SU-DHL-6 (cell line): ENCODE measurements around the gene RBMS3.
"Not testable (repeated sequence)": the region's sequence is repeated elsewhere in the genome, so short reads cannot be mapped to it uniquely, and the experiment has no call there.

Experiments used
- H2AFZ ChIP-seq: fragments of 200-600 bp; sonication (generic); 2 replicates; pipeline ENCODE4 v1.6.1; 2014; ENCODE audit warnings: low read depth, mild to moderate bottlenecking, moderate library complexity, mixed read lengths, antibody characterized with exemption, low read length; ENCODE audit not compliant: severe bottlenecking
- H3F3A ChIP-seq: fragments of 200-600 bp; shearing (Covaris generic); 2 replicates; pipeline ENCODE4 v1.6.0; 2016; ENCODE audit warnings: antibody characterized with exemption, mild to moderate bottlenecking; ENCODE audit not compliant: insufficient read depth
- H3K27ac ChIP-seq: fragments of 200-600 bp; sonication (generic); 2 replicates; pipeline ENCODE4 v1.5.1; 2016; ENCODE audit warnings: low read depth, mild to moderate bottlenecking, low read length, moderate library complexity, mixed read lengths
- H3K27me3 ChIP-seq: fragments of 200-600 bp; sonication (generic), shearing (Covaris generic); 2 replicates; pipeline ENCODE4 v1.6.0; 2014; ENCODE audit warnings: mild to moderate bottlenecking, low read length
- H3K36me3 ChIP-seq: fragments of 200-600 bp; sonication (generic); 2 replicates; pipeline ENCODE4 v1.6.1; 2014; ENCODE audit warnings: mild to moderate bottlenecking, low read length, mixed read lengths
- H3K4me2 ChIP-seq: fragments of 300-600, 200-600 bp; shearing (Covaris generic), sonication (generic); 2 replicates; pipeline ENCODE4 v1.6.0; 2014; ENCODE audit warnings: low read length, low read depth, mild to moderate bottlenecking; ENCODE audit not compliant: poor library complexity, severe bottlenecking
- H3K4me3 ChIP-seq: fragments of 200-600 bp; sonication (generic); 2 replicates; pipeline ENCODE4 v1.5.1; 2014; ENCODE audit warnings: antibody characterized with exemption, low read length, mild to moderate bottlenecking, mixed read lengths; ENCODE audit not compliant: insufficient read depth, poor library complexity, severe bottlenecking
- H3K79me2 ChIP-seq: fragments of 200-600 bp; sonication (generic); 2 replicates; pipeline ENCODE4 v1.6.1; 2014; ENCODE audit warnings: mild to moderate bottlenecking, low read length, moderate library complexity; ENCODE audit not compliant: insufficient read depth
- H3K9ac ChIP-seq: fragments of 200-600 bp; sonication (generic); 2 replicates; pipeline ENCODE4 v1.7.0; 2014; ENCODE audit warnings: mild to moderate bottlenecking, low read length
- H3K9me2 ChIP-seq: fragments of 200-600 bp; sonication (generic); replicated peaks from 2 replicates; pipeline ENCODE4 v1.6.1; 2014; ENCODE audit warnings: low read length; ENCODE audit not compliant: insufficient read depth
- H3K9me3 ChIP-seq: fragments of 200-600 bp; sonication (generic); 2 replicates; pipeline ENCODE4 v1.6.1; 2014; ENCODE audit warnings: low read length, mixed read lengths; ENCODE audit not compliant: insufficient read depth
- H4K20me1 ChIP-seq: fragments of 200-600 bp; sonication (generic); 2 replicates; pipeline ENCODE4 v1.6.1; 2014; ENCODE audit warnings: low read depth, mild to moderate bottlenecking, antibody characterized with exemption, low read length, moderate library complexity, mixed read lengths
- CTCF ChIP-seq: fragments of 200-600 bp; sonication (generic); IDR thresholded peaks from one replicate; pipeline ENCODE4 v1.5.1; 2017; ENCODE audit warnings: antibody characterized with exemption, mild to moderate bottlenecking, low read length, moderate library complexity; ENCODE audit not compliant: insufficient read depth, poor library complexity, severe bottlenecking
- EZH2phosphoT487 ChIP-seq: fragments of 200-600 bp; sonication (generic), shearing (Covaris generic); conservative IDR thresholded peaks from 2 replicates; pipeline ENCODE4 v1.6.1; 2018; ENCODE audit warnings: mild to moderate bottlenecking, antibody characterized with exemption, low read length, moderate library complexity, mixed read lengths

Gene RBMS3

GRCh38 chr3:29322586-29322985, 41.7 kb downstream of the RBMS3 start:
- Histone ChIP-seq H3F3A (no peaks in the 10 kb centered on the region), H2AFZ (no peak overlapping the region), H3K79me2 (no peaks in the 10 kb centered on the region)

GRCh38 chr3:29324180-29324651, 43.3 kb downstream of the RBMS3 start:
- Histone ChIP-seq H3K79me2 (no peaks in the 10 kb centered on the region), H3K9me2 (no peaks in the 10 kb centered on the region), H3K4me3 (no peak overlapping the region), H3K4me2 (no peak overlapping the region), H3K27ac (no peak overlapping the region), H3K27me3 (no peaks in the 10 kb centered on the region), H3F3A (no peaks in the 10 kb centered on the region), H3K9me3 (no peaks in the 10 kb centered on the region), H3K36me3 (no peaks in the 10 kb centered on the region), H2AFZ (no peak overlapping the region), H4K20me1 (no peaks in the 10 kb centered on the region), H3K9ac (no peak overlapping the region)
- no peak for TF ChIP-seq CTCF
- no peak for TF ChIP-seq EZH2phosphoT487

More at GRCh38 chr3:29322586-29322985, 41.7 kb downstream of the RBMS3 start:
- H3K4me3 ChIP-seq, result no peak overlapping the region
- H3K27me3 ChIP-seq, result no peaks in the 10 kb centered on the region
- H3K9me3 ChIP-seq, result no peaks in the 10 kb centered on the region
- H3K4me2 ChIP-seq, result no peak overlapping the region
- no peaks in the 10 kb centered on the region for H3K9me2 ChIP-seq
- TF ChIP-seq EZH2phosphoT487, result no peak
- TF ChIP-seq CTCF, result no peak
- no peaks in the 10 kb centered on the region for H3K36me3 ChIP-seq
- H3K27ac ChIP-seq, result no peak overlapping the region
- no peak overlapping the region for H3K9ac ChIP-seq
- H4K20me1 ChIP-seq, result no peaks in the 10 kb centered on the region

- not testable (repeated sequence) for H3K4me2 ChIP-seq, H3K9ac ChIP-seq, H3K27ac ChIP-seq, H3K27me3 ChIP-seq, H4K20me1 ChIP-seq, H3K9me2 ChIP-seq, H3K79me2 ChIP-seq, H2AFZ ChIP-seq, H3F3A ChIP-seq, H3K9me3 ChIP-seq, H3K36me3 ChIP-seq, H3K4me3 ChIP-seq
Measured at GRCh38 chr3:29326540-29326939, 45.7 kb downstream of the RBMS3 start.

- Histone ChIP-seq H3K4me3 (no peak overlapping the region), H3F3A (no peaks in the 10 kb centered on the region), H3K9me3 (no peaks in the 10 kb centered on the region), H4K20me1 (no peaks in the 10 kb centered on the region), H3K9me2 (no peaks in the 10 kb centered on the region), H3K27me3 (no peaks in the 10 kb centered on the region), H2AFZ (no peak overlapping the region), H3K27ac (no peak overlapping the region), H3K4me2 (no peak overlapping the region), H3K9ac (no peak overlapping the region), H3K79me2 (no peaks in the 10 kb centered on the region), H3K36me3 (no peaks in the 10 kb centered on the region)
- no peak for TF ChIP-seq CTCF
- no peak for TF ChIP-seq EZH2phosphoT487
Measured at GRCh38 chr3:29329986-29330890, 49.4 kb downstream of the RBMS3 start.
